Right lung (tissue), 5 donors: Measurements from ENCODE around the gene CDK2. TPM values are rescaled to one million over a fixed set of nuclear protein-coding genes. Genes with fewer than 3 reads are reported as not detected.
"Not testable (repeated sequence)": the region's sequence is repeated elsewhere in the genome, so short reads cannot be mapped to it uniquely, and the experiment has no call there.

ENCODE experiments used
- DNase-seq, 2 donors: peaks; one replicate each; pipeline ENCODE4 v3.0.0-alpha.2; 2013
- polyA plus RNA-seq, 5 donors: library from polyadenylated mRNA; unstranded; fragments of 120-200 nt; gene quantifications; one replicate each; pipeline versions ENCODE4 v1.2.1 to v1.2.3, GENCODE V29; 2013; ENCODE audit warnings: inconsistent platforms in 1 of 5, low replicate concordance in 1 of 5; ENCODE audit not compliant: insufficient read length in 5 of 5, insufficient read depth in 1 of 5

The CDK2 gene
- polyA plus RNA-seq, 5 donors: 73.1 to 86.5 (median 78.1) TPM

GRCh38 chr12:55973599-55974307 lies 7.1 kb downstream of the CDK2 start, which contains the start of gene RAB5B:
TSS of gene RAB5B (plus strand) at chr12:55974078. CDS start at chr12:55986961, 12,883 bp downstream.
- DNase-seq: peak; percentile 99

- DNase-seq: no peak
Observed at GRCh38 chr12:55974308-55974730, 7.7 kb downstream of the CDK2 start.

- no peak for DNase-seq
Observed at GRCh38 chr12:55978393-55978792, 11.8 kb downstream of the CDK2 start.

- DNase-seq: no peak
Observed at GRCh38 chr12:55979069-55979468, 12.4 kb downstream of the CDK2 start.

GRCh38 chr12:55981882-55982281 lies 15.3 kb downstream of the CDK2 start:
- DNase-seq: not testable (repeated sequence)

GRCh38 chr12:55982319-55982936 lies 15.8 kb downstream of the CDK2 start:
- DNase-seq: no peak

- DNase-seq: no peak
Observed at GRCh38 chr12:55983232-55983842, 16.7 kb downstream of the CDK2 start.

GRCh38 chr12:55984861-55985260 lies 18.2 kb downstream of the CDK2 start:
- DNase-seq: no peak

- DNase-seq: no peak
Observed at GRCh38 chr12:55985341-55985740, 18.7 kb downstream of the CDK2 start.

GRCh38 chr12:55985976-55986375 lies 19.3 kb downstream of the CDK2 start:
- DNase-seq: not testable (repeated sequence)

GRCh38 chr12:55991110-55991509 lies 24.5 kb downstream of the CDK2 start:
- no peak for DNase-seq

GRCh38 chr12:55993230-55993853 lies 26.7 kb downstream of the CDK2 start:
- no peak for DNase-seq

- DNase-seq: no peak
Observed at GRCh38 chr12:55995366-55995765, 28.7 kb downstream of the CDK2 start.

- peak; percentile 56 to 63 for DNase-seq
Observed at GRCh38 chr12:55996201-55996714, 29.6 kb downstream of the CDK2 start.

GRCh38 chr12:55996715-55997534 lies 30.3 kb downstream of the CDK2 start, which contains the start of gene SUOX:
TSS of gene SUOX (plus strand) at chr12:55997276. CDS start at chr12:56002222, 4,946 bp downstream.
- peak; percentile 91 to 94 for DNase-seq

GRCh38 chr12:55997535-55997859 lies 30.9 kb downstream of the CDK2 start:
- DNase-seq: no peak

- not testable (repeated sequence) for DNase-seq
Observed at GRCh38 chr12:55999522-55999921, 32.9 kb downstream of the CDK2 start.

- DNase-seq: not testable (repeated sequence)
Observed at GRCh38 chr12:55999999-56000540, 33.4 kb downstream of the CDK2 start.

- no peak for DNase-seq
Observed at GRCh38 chr12:56001487-56002100, 35.0 kb downstream of the CDK2 start.

- not testable (repeated sequence) for DNase-seq
Observed at GRCh38 chr12:56003376-56003775, 36.7 kb downstream of the CDK2 start.

- DNase-seq: no peak
Observed at GRCh38 chr12:56004211-56004610, 37.6 kb downstream of the CDK2 start.
